NCI-H1417 treated with DMSO at 0.1 percent for 48 hours (cell line): ENCODE data around the gene ZNF70.

Experiments
- DNase-seq: peaks from one replicate; lab custom pipeline; 2025; lab: John Stamatoyannopoulos, UW

Gene ZNF70

GRCh38 chr22:23750714-23751440 lies at the start of gene ZNF70:
ZNF70 (minus strand) TSS chr22:23751112; CDS start chr22:23745140, 5,972 bp downstream.
- no peak for DNase-seq

DNA sequence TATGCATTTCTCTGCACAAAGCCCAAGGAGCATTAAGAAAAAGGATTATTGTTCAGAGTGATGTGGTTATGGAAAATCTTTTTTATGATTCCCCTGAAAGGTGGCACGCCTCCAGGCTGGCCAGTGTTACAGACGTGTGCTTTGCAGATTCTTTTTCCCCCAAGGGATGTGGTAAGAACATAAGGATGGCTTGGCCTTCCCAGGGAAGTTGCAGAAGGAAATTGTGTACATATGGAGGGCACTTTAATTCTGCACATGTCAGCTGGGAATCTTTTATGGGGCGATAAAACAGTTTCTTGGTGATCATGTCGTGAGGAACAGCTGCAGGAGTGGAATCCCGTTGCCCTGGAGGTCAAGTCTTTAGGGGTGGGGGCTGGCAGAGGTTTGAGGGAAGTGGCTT lies 45.5 kb upstream of the ZNF70 start:
- DNase-seq = no peak

DNA sequence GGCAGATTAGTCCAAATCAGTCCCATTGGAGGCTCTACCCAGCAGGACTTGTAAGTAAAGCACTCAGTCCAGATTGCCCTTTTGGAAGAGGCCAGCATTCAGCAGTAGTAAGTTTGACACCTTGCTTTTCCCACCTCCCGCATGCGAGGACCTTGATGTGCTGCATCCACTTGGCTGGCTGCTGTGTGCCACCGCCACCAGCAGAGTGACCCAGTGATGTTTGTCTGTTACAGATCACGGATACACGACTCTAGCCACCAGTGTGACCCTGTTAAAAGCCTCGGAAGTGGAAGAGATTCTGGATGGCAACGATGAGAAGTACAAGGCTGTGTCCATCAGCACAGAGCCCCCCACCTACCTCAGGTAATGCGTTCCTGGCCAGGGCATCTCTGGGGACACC lies 42.4 kb upstream of the ZNF70 start:
- no peak for DNase-seq

DNA sequence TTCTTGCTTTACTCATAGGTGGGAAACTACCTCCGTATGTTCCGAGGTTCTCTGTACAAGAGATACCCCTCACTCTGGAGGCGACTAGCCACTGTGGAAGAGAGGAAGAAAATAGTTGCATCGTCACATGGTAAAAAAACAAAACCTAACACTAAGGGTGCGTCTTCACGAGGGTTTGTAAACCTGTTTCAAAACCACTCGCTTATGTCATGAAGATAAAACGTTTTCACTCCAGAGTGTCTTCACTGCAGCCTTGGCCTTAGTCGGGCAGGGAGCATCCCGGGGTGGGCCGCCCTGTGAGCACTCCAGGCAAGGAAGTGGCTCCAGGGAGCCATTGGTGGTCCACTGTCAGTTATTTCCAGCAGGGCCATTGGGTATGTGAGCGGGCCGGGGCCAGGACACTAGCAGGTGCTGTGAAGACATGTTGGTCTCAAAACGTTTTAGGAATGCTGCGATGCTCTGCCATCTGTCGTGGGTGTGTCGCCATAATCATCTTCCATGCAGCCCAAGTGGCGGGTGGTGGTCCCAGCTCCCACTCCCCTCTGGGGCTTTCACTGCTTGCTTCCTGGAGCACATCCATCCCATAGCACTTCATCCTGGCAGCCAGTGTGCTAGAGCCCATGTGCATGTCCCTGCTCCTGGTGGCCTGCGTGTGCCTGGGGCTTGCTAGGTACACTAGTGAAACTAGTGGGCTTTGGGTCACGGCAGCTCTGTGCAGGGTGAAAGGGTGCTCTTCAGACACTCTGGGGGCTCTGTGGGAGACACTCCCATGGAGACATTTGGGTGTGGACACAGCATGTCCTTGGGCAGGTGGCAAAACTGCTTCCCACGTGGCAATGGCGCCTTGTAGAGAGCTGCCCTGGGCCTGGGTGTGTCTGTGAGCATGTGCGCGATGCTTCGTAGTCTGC lies 41.1 kb upstream of the ZNF70 start:
- DNase-seq = no peak

- no peak for DNase-seq
These were observed 40.2 kb upstream of the ZNF70 start for GRCh38 chr22:23790819-23791737.

DNA sequence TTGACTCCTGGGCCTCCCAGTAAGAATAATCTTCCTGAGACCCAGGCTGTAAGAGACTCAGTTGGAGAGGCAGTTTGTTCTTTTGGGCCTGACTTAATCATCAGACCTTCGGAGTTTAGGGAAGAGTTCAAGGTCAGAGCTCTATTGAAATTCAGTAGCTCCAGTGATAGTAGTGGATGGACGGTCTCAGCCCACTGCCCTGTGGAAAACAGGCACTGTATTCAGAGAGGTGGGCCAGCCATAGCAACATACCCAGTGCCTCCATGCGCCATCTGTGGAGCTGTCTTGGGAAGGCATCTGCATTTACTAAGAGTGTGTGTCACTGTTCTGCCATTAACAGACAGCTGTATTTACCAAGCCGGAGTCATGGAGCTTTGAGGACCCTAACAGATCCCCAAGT lies 38.7 kb upstream of the ZNF70 start:
- no peak for DNase-seq

GRCh38 chr22:23789121-23789520 lies 38.2 kb upstream of the ZNF70 start:
- DNase-seq = no peak

DNA sequence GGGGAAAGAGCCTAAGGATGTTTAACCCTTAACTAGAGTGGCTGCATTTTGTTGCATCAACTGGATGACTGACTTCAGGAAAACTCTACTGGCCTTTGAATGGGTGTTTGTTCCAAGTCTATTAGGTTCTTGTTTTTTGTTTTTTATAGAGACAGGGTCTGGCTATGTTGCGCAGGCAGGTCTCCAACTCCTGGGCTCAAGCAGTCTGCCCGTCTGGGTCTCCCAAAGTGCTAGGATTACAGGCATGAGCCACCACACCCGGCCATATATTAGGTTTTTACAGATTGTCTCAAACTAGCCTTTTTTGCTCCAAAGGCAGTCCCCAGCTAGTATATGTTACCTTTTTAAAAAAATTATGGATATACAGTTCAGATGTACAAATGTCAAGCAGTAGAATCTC lies 37.0 kb upstream of the ZNF70 start:
- no peak for DNase-seq

- no peak for DNase-seq
These were observed 36.6 kb upstream of the ZNF70 start for GRCh38 chr22:23787600-23787896.

- peak; percentile 30 for DNase-seq
These were observed 36.1 kb upstream of the ZNF70 start, which contains the start of gene SMARCB1 for GRCh38 chr22:23786752-23787599. SMARCB1 (plus strand) TSS chr22:23786966; CDS start chr22:23787170, 204 bp downstream.

- DNase-seq = no peak
These were observed 35.4 kb upstream of the ZNF70 start for GRCh38 chr22:23786261-23786710.

DNA sequence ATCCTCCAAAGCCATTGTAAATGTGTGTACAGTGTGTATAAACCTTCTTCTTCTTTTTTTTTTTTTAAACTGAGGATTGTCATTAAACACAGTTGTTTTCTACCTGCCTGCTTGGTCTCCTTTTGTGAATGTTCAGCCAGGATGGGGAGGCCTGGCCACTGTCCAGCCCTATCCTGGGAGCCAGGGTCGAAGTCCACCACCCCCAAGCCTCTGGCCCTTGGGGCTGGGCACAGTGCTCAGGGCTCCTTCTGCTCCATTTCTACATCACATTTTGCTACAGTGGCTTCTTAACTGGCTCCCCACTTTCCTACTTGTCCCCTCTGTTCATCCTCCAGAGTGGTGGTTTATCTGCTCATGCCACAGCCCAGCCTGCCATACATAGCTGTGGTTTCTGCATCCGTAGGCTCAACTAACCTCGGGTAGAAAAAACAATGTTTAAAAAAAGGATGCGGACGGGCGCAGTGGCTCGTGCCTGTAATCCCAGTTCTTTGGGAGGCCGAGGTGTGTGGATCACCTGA lies 33.4 kb upstream of the ZNF70 start:
- DNase-seq = no peak

DNA sequence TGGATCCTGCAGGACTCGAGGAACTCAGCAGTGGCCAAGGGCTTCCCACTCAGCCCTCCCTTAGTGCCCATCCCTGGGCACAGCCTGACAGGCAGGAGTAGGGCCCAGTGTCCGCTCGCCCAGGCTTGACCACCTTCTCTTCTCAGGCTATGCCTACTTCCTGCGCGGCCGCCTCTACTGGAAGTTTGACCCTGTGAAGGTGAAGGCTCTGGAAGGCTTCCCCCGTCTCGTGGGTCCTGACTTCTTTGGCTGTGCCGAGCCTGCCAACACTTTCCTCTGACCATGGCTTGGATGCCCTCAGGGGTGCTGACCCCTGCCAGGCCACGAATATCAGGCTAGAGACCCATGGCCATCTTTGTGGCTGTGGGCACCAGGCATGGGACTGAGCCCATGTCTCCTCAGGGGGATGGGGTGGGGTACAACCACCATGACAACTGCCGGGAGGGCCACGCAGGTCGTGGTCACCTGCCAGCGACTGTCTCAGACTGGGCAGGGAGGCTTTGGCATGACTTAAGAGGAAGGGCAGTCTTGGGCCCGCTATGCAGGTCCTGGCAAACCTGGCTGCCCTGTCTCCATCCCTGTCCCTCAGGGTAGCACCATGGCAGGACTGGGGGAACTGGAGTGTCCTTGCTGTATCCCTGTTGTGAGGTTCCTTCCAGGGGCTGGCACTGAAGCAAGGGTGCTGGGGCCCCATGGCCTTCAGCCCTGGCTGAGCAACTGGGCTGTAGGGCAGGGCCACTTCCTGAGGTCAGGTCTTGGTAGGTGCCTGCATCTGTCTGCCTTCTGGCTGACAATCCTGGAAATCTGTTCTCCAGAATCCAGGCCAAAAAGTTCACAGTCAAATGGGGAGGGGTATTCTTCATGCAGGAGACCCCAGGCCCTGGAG lies 32.6 kb upstream of the ZNF70 start:
- DNase-seq = no peak

- DNase-seq = no peak
These were observed 31.8 kb upstream of the ZNF70 start for GRCh38 chr22:23782703-23783102.

DNA sequence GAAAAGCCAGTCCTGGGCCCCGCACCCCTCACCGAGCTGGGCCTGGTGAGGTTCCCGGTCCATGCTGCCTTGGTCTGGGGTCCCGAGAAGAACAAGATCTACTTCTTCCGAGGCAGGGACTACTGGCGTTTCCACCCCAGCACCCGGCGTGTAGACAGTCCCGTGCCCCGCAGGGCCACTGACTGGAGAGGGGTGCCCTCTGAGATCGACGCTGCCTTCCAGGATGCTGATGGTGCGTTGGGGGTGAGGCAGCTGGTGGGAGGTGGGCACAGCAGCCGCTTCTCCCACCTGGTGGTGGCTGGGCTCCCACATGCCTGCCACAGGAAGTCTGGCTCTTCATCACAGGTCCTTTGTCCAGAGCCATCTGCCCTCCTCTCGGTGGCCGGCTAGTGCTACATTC lies 31.3 kb upstream of the ZNF70 start:
- DNase-seq = no peak

DNA sequence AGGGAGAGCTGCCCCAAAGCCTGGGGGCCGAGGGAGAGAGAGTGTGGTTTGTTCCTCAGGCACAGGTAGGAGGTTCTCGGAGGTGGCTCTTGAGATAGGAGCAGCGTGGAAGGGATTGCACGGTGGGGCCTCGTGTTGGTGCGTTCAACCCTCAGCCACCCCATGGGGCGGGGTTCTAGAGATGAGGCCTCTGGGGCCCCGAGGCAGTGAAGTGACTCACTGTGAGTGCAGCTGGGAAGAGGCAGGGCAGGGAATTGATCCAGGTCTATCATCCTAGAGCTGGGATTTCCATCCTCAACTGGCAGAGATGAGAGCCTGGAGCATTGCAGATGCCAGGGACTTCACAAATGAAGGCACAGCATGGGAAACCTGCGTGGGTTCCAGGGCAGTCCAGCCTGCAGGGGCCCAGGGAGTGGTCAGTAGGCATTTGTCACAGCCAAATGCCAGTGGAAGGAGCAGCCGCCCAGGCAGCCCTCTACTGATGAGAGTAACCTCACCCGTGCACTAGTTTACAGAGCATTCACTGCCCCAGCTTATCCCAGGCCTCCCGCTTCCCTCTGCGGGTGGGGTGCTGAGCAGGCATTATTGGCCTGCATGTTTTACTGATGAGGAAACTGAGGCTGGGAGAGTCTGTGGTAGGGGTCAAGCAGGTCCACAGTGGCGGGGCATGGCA lies 30.7 kb upstream of the ZNF70 start:
- DNase-seq = no peak

- no peak for DNase-seq
These were observed 30.2 kb upstream of the ZNF70 start for GRCh38 chr22:23781065-23781464.

DNA sequence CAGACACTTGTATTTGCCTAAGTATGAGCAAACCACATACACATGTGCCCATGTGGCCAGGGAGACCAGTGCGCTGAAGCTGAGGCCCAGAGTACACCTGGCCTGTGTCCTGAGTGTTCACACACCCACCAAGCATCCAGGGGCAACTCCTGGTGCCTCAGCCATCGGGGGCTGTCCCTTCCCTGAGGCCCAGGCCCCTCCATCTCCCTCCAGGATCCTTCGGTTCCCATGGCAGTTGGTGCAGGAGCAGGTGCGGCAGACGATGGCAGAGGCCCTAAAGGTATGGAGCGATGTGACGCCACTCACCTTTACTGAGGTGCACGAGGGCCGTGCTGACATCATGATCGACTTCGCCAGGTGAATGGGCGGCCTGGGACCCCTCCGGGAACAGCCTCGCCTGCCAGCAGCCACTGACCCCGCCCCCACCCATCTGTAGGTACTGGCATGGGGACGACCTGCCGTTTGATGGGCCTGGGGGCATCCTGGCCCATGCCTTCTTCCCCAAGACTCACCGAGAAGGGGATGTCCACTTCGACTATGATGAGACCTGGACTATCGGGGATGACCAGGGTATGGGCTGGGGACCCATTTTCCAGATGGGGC lies 29.3 kb upstream of the ZNF70 start:
- no peak for DNase-seq

- no peak for DNase-seq
These were observed 28.8 kb upstream of the ZNF70 start for GRCh38 chr22:23779731-23780130.
